Trophoblast cell (in vitro differentiated cells and primary cell): ENCODE measurements around the gene SUMO3.

ENCODE experiments used
- DNase-seq, 2 donors: peaks; one replicate each; pipeline ENCODE4 v3.0.0-alpha.2; 2016
- H2AFZ ChIP-seq: 2 replicates; pipeline ENCODE4 v1.6.1; 2013; ENCODE audit warnings: low read length, moderate library complexity, mild to moderate bottlenecking; ENCODE audit not compliant: insufficient read depth, poor library complexity
- H2AK5ac ChIP-seq: 2 replicates; pipeline ENCODE4 v1.6.1; 2013; ENCODE audit warnings: mild to moderate bottlenecking, low read length
- H2BK120ac ChIP-seq: 2 replicates; pipeline ENCODE4 v1.6.1; 2013; ENCODE audit warnings: low read length, mild to moderate bottlenecking, moderate library complexity; ENCODE audit not compliant: insufficient read depth, poor library complexity
- H2BK12ac ChIP-seq: 2 replicates; pipeline ENCODE4 v1.6.1; 2013; ENCODE audit warnings: mild to moderate bottlenecking, low read length, moderate library complexity
- H2BK5ac ChIP-seq: 2 replicates; pipeline ENCODE4 v1.6.1; 2013; ENCODE audit warnings: low read length, low read depth, moderate library complexity, mild to moderate bottlenecking; ENCODE audit not compliant: poor library complexity
- H3K14ac ChIP-seq: 2 replicates; pipeline ENCODE4 v1.6.1; 2013; ENCODE audit warnings: mild to moderate bottlenecking, low read length
- H3K18ac ChIP-seq: 2 replicates; pipeline ENCODE4 v1.6.1; 2013; ENCODE audit warnings: mild to moderate bottlenecking, low read length
- H3K23ac ChIP-seq: 2 replicates; pipeline ENCODE4 v1.6.1; 2013; ENCODE audit warnings: low read length
- H3K27ac ChIP-seq: 2 replicates; pipeline ENCODE4 v1.5.1; 2013; ENCODE audit warnings: low read depth, mild to moderate bottlenecking, inconsistent platforms, low read length, moderate library complexity
- H3K27me3 ChIP-seq: 2 replicates; pipeline ENCODE4 v1.6.1; 2013; ENCODE audit warnings: inconsistent platforms, mild to moderate bottlenecking, low read length, moderate library complexity; ENCODE audit not compliant: insufficient read depth
- H3K36me3 ChIP-seq, 2 experiments: 1 replicate in 1 of 2; 2 replicates in 1 of 2; pipeline ENCODE4 v1.6.1; 2013; ENCODE audit warnings: low read length in 2 of 2, mild to moderate bottlenecking in 2 of 2, moderate library complexity in 1 of 2; ENCODE audit not compliant: insufficient read depth in 2 of 2, control insufficient read depth in 1 of 2
- H3K4ac ChIP-seq: 2 replicates; pipeline ENCODE4 v1.6.1; 2013; ENCODE audit warnings: low read depth, mild to moderate bottlenecking, low read length, moderate library complexity
- H3K4me1 ChIP-seq, 2 experiments: 1 replicate in 1 of 2; 2 replicates in 1 of 2; pipeline ENCODE4 v1.6.1; 2013; ENCODE audit warnings: low read length in 2 of 2, mild to moderate bottlenecking in 2 of 2, moderate library complexity in 1 of 2; ENCODE audit not compliant: insufficient read depth in 2 of 2, control insufficient read depth in 1 of 2
- H3K4me2 ChIP-seq: 2 replicates; pipeline ENCODE4 v1.6.1; 2013; ENCODE audit warnings: inconsistent platforms, mild to moderate bottlenecking, low read length, moderate library complexity
- H3K4me3 ChIP-seq: 2 replicates; pipeline ENCODE4 v1.5.1; 2013; ENCODE audit warnings: mild to moderate bottlenecking, low read depth, low read length, inconsistent platforms
- H3K79me1 ChIP-seq: one replicate; pipeline ENCODE4 v1.6.1; 2013; ENCODE audit warnings: low read length
- H3K79me2 ChIP-seq: 2 replicates; pipeline ENCODE4 v1.6.1; 2013; ENCODE audit warnings: low read length, mild to moderate bottlenecking; ENCODE audit not compliant: control insufficient read depth, insufficient read depth, poor library complexity
- H3K9ac ChIP-seq: 2 replicates; pipeline ENCODE4 v1.6.1; 2013; ENCODE audit warnings: mild to moderate bottlenecking, low read length
- H3K9me3 ChIP-seq: 2 replicates; pipeline ENCODE4 v1.6.1; 2013; ENCODE audit warnings: low read depth, mild to moderate bottlenecking, control low read depth, inconsistent platforms, low read length; ENCODE audit not compliant: insufficient read depth
- H4K12ac ChIP-seq: 2 replicates; pipeline ENCODE4 v1.6.1; 2013; ENCODE audit warnings: low read depth, mild to moderate bottlenecking, low read length, moderate library complexity
- H4K8ac ChIP-seq: 2 replicates; pipeline ENCODE4 v1.6.1; 2013; ENCODE audit warnings: low read depth, mild to moderate bottlenecking, low read length, moderate library complexity
- H4K91ac ChIP-seq: one replicate; pipeline ENCODE4 v1.6.1; 2013; ENCODE audit warnings: low read depth, mild to moderate bottlenecking, low read length, moderate library complexity
- WGBS: extraction: QIAGEN DNeasy Blood & Tissue Kit; methylation state at CpG from one replicate; pipeline ENCODE4 v1.1.7; 2013; ENCODE audit warnings: missing lambda C conversion rate; ENCODE audit not compliant: insufficient read length, insufficient coverage; ENCODE audit errors: extremely low coverage; 5-methylcytosine and 5-hydroxymethylcytosine counted together

SUMO3 gene

DNA sequence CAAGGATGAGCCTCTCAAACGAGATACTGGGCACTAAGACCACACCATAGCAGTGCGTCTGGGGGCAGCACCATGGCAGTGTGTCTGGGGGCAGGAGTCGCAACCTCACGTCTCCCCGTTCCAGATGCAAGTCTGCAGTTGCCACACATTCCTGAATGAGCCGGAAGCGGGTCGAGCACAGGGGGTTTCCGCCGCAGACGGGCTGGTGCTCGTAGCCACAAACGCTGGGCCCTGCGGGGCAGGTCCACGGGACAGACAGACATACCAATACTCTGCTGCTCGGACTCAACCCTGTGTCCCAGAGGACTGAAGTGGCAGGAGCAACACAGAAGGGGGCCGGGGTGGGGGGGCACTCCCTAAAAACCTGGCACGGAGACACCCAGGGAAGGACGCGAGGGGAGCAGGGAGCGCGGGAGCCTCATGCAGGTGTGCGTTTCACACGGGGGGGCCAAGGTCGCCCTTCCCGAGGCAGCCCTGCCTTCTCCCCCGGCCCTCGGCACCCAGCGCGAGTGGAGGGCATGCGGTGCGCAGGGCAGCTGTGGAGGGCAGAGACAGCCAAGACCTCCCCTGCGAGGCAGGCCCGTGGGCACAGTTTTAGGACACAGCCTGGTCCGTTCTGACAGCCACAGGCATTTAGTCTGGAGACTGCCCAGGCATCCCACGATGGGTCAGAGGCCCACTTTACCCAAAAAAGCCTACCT lies 31.1 kb upstream of the SUMO3 start:
- H2BK120ac ChIP-seq, result no peak overlapping the region
- no peaks in the 10 kb centered on the region for H3K79me2 ChIP-seq
- no peak overlapping the region for H2AFZ ChIP-seq
- H4K12ac ChIP-seq, result no peak overlapping the region
- H3K23ac ChIP-seq, result no peak overlapping the region
- no peak overlapping the region for H4K91ac ChIP-seq
- H3K4me2 ChIP-seq, result no peak overlapping the region
- H3K4me1 ChIP-seq, result peaks cover 13 to 17% of the 10 kb centered on the region in 2 experiments
- H3K27me3 ChIP-seq, result no peaks in the 10 kb centered on the region
- peaks cover 40 to 41% of the 10 kb centered on the region in 2 experiments for H3K36me3 ChIP-seq
- no peaks in the 10 kb centered on the region for H3K9me3 ChIP-seq
- H2BK12ac ChIP-seq, result no peak overlapping the region
- no peak overlapping the region for H3K9ac ChIP-seq
- peaks cover 5% of the 10 kb centered on the region for H3K79me1 ChIP-seq
- H3K27ac ChIP-seq, result no peak overlapping the region
- WGBS, result no CpG with 5 or more reads among the region's 36 CpGs
- no peak for DNase-seq
- no peak overlapping the region for H3K4me3 ChIP-seq
- no peak overlapping the region for H4K8ac ChIP-seq
- no peak overlapping the region for H2AK5ac ChIP-seq
- no peak overlapping the region for H3K18ac ChIP-seq
- H3K4ac ChIP-seq, result no peak overlapping the region
- H2BK5ac ChIP-seq, result no peak overlapping the region
- H3K14ac ChIP-seq, result no peak overlapping the region

DNA sequence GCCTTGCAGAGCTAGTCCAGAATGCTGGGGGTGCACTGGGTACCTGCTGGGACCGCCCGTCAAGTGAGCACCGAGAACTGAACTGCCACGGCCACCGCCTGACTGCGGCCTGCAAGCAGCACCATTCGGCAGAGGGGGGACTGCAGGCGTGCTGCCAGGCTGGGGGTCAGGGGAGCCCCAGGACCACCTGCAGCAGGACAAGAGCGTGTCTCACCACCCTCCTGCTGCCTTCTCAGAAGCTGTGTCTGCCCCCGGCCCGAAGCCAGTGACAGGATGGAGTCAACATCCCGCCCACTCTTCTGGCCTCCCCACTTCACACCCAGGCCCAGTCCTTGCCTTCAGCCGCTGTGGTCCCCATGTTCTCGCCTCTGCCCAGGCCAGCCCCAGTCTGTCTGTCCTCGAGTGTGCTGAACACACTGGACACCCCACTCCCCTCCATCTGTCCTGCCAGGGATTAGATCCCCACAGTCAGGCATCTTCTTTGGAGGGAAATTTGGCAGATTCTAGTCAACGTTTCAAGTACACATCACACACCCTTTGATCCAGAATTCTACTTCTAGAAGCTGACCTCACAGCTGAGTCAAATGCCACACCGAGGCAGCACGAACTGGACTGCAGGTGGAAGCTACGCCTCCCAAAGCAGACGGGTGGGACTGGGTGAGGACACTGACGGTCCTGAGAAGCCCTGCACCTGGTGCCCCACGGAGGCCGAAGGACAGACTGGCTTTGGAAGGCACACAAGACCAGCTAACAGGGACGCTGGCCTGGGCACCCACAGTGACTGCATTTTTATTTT lies 29.6 kb upstream of the SUMO3 start:
- H3K18ac ChIP-seq, result no peak overlapping the region
- no peak overlapping the region for H3K14ac ChIP-seq
- no peak overlapping the region for H4K12ac ChIP-seq
- H2BK5ac ChIP-seq, result no peak overlapping the region
- H2AFZ ChIP-seq, result no peak overlapping the region
- no peaks in the 10 kb centered on the region for H3K27me3 ChIP-seq
- no peak overlapping the region for H3K4ac ChIP-seq
- no peak overlapping the region for H3K4me3 ChIP-seq
- H3K4me2 ChIP-seq, result no peak overlapping the region
- H3K27ac ChIP-seq, result no peak overlapping the region
- H3K9me3 ChIP-seq, result no peaks in the 10 kb centered on the region
- H2BK120ac ChIP-seq, result no peak overlapping the region
- peaks cover 5% of the 10 kb centered on the region for H3K79me1 ChIP-seq
- H4K91ac ChIP-seq, result no peak overlapping the region
- WGBS, result no CpG with 5 or more reads among the region's 24 CpGs
- H2BK12ac ChIP-seq, result no peak overlapping the region
- H2AK5ac ChIP-seq, result no peak overlapping the region
- H3K9ac ChIP-seq, result no peak overlapping the region
- H3K36me3 ChIP-seq, result peaks cover 29% of the 10 kb centered on the region in 2 experiments
- no peaks in the 10 kb centered on the region for H3K79me2 ChIP-seq
- peaks cover 13 to 17% of the 10 kb centered on the region in 2 experiments for H3K4me1 ChIP-seq
- DNase-seq, result no peak
- no peak overlapping the region for H3K23ac ChIP-seq
- no peak overlapping the region for H4K8ac ChIP-seq

- Histone ChIP-seq H2BK120ac (no peak overlapping the region), H3K4ac (no peak overlapping the region), H3K79me1 (peaks cover 5% of the 10 kb centered on the region), H3K27ac (no peak overlapping the region), H4K8ac (no peak overlapping the region), H4K12ac (peak overlapping the region; percentile 2), H3K36me3 (peaks cover 27% of the 10 kb centered on the region in 2 experiments), H3K9ac (no peak overlapping the region), H3K9me3 (no peaks in the 10 kb centered on the region), H3K14ac (peak overlapping the region; percentile 6), H3K4me3 (no peak overlapping the region), H3K4me2 (no peak overlapping the region), H3K79me2 (no peaks in the 10 kb centered on the region), H3K27me3 (no peaks in the 10 kb centered on the region), H4K91ac (peak overlapping the region; percentile 14), H2BK5ac (no peak overlapping the region), H3K18ac (no peak overlapping the region), H3K23ac (no peak overlapping the region), H2AFZ (no peak overlapping the region), H2BK12ac (no peak overlapping the region), H3K4me1 (peaks cover 13 to 17% of the 10 kb centered on the region in 2 experiments), H2AK5ac (peak overlapping the region; percentile 5)
- WGBS, result no CpG with 5 or more reads among the region's 27 CpGs
- DNase-seq, result peak; percentile 60 to 62
Measured at GRCh38 chr21:44846485-44847260, 28.8 kb upstream of the SUMO3 start.

DNA sequence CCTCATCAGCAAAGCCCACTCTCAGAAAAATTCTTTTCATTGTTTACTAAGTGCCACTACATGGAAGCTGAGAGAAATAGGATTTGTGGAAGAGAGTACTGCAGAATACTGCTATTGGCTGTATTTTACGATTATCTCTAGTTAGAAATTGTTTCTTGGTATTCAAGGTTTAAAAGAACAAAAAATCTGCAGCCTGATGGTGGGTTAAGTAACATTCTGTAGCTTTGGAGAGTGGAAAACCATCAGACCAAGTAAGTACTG lies 28.3 kb upstream of the SUMO3 start:
- Histone ChIP-seq H3K36me3 (peaks cover 24% of the 10 kb centered on the region in 2 experiments), H3K4me2 (peak overlapping the region; percentile 61), H2BK12ac (no peak overlapping the region), H4K12ac (peak overlapping the region; percentile 2), H2AK5ac (no peak overlapping the region), H3K4ac (no peak overlapping the region), H4K91ac (peak overlapping the region; percentile 14), H2BK5ac (no peak overlapping the region), H3K79me1 (peaks cover 5% of the 10 kb centered on the region), H3K79me2 (no peaks in the 10 kb centered on the region), H2BK120ac (no peak overlapping the region), H3K27ac (no peak overlapping the region), H3K14ac (no peak overlapping the region), H2AFZ (no peak overlapping the region), H3K9ac (no peak overlapping the region), H3K18ac (no peak overlapping the region), H4K8ac (no peak overlapping the region), H3K27me3 (no peaks in the 10 kb centered on the region), H3K9me3 (no peaks in the 10 kb centered on the region), H3K4me1 (peaks cover 13 to 17% of the 10 kb centered on the region in 2 experiments), H3K4me3 (no peak overlapping the region), H3K23ac (no peak overlapping the region)
- WGBS, result no CpG with 5 or more reads among the region's 1 CpG
- no peak for DNase-seq
